DMS53 treated with DMSO at 0.1 percent for 48 hours (cell line): ENCODE data around the gene TMX1.

Experiments used
- DNase-seq: peaks from one replicate; lab custom pipeline; 2025; ENCODE audit not compliant: unreplicated experiment; lab: John Stamatoyannopoulos, UW

TMX1 gene

GRCh38 chr14:51293149-51293911 is 53.3 kb downstream of the TMX1 start:
- DNase-seq: no peak

- no peak for DNase-seq
Observed at GRCh38 chr14:51293912-51294389, 53.9 kb downstream of the TMX1 start.

GRCh38 chr14:51294951-51295525 is 55.0 kb downstream of the TMX1 start:
- no peak for DNase-seq

- DNase-seq: no peak
Observed at GRCh38 chr14:51295646-51296263, 55.7 kb downstream of the TMX1 start.

GRCh38 chr14:51297066-51297465 is 57.0 kb downstream of the TMX1 start:
- no peak for DNase-seq

- DNase-seq: no peak
Observed at GRCh38 chr14:51298895-51299294, 58.8 kb downstream of the TMX1 start.

- no peak for DNase-seq
Observed at GRCh38 chr14:51302295-51303030, 62.4 kb downstream of the TMX1 start.

GRCh38 chr14:51304438-51304837 is 64.4 kb downstream of the TMX1 start:
- DNase-seq: no peak

- no peak for DNase-seq
Observed at GRCh38 chr14:51304941-51305340, 64.9 kb downstream of the TMX1 start.

- no peak for DNase-seq
Observed at GRCh38 chr14:51305751-51306150, 65.7 kb downstream of the TMX1 start.
